HEK293 (cell line): ENCODE results near the gene RCAN2.

Experiments
- CTCF ChIA-PET: fragments of 350-600 bp; formaldehyde crosslinking; extraction: SDS; loops from one replicate; lab custom pipeline; 2021; ENCODE audit warnings: antibody characterized with exemption; lab: Yijun Ruan, JAX
- POLR2A ChIA-PET: fragments of 300-600 bp; formaldehyde crosslinking; extraction: SDS; loops from one replicate; lab custom pipeline; 2020; ENCODE audit warnings: antibody characterized with exemption, inconsistent platforms; lab: Yijun Ruan, JAX
- H3K27ac ChIP-seq: fragments of 200-500 bp; sonication (Bioruptor generic); 2 replicates; pipeline ENCODE4 v1.5.1; 2014; ENCODE audit warnings: low read depth, low read length, control low read depth, inconsistent platforms; ENCODE audit errors: extremely low read depth
- H3K36me3 ChIP-seq, 2 experiments: fragments of 200-500 bp in 1 of 2; sonication (Bioruptor generic) in 1 of 2; 1 replicate in 1 of 2; 2 replicates in 1 of 2; pipeline ENCODE4 v1.5.1; 2014 to 2017; ENCODE audit warnings: inconsistent platforms in 2 of 2, low read length in 2 of 2; ENCODE audit not compliant: control insufficient read depth in 2 of 2, insufficient read depth in 1 of 2
- H3K4me1 ChIP-seq: fragments of 200-500 bp; sonication (Bioruptor generic); 2 replicates; pipeline ENCODE4 v1.5.1; 2014; ENCODE audit warnings: mild to moderate bottlenecking, low read length, inconsistent platforms; ENCODE audit not compliant: control insufficient read depth, insufficient read depth
- H3K4me3 ChIP-seq: 2 replicates; pipeline ENCODE4 v1.5.1; 2011; ENCODE audit warnings: low read depth, mild to moderate bottlenecking, control low read depth, low read length, moderate library complexity
- H3K9me3 ChIP-seq: fragments of 200-500 bp; sonication (Bioruptor generic); 2 replicates; pipeline ENCODE4 v1.5.1; 2014; ENCODE audit warnings: low read depth, low read length, inconsistent platforms; ENCODE audit not compliant: control insufficient read depth, insufficient read depth
- HIC1 ChIP-seq: fragments of 450-650 bp; formaldehyde crosslinking; IDR thresholded peaks from 2 replicates; pipeline ENCODE4 v1.5.1; 2016; ENCODE audit warnings: missing biosample characterization, missing genetic modification characterization
- OSR2 ChIP-seq: fragments of 450-650 bp; formaldehyde crosslinking; IDR thresholded peaks from 2 replicates; pipeline ENCODE4 v1.5.1; 2016; ENCODE audit warnings: missing biosample characterization, missing genetic modification characterization
- RBAK ChIP-seq: fragments of 450-650 bp; formaldehyde crosslinking; IDR thresholded peaks from 2 replicates; pipeline ENCODE4 v1.5.1; 2016; ENCODE audit warnings: missing biosample characterization, missing genetic modification characterization
- SCRT2 ChIP-seq: fragments of 450-650 bp; formaldehyde crosslinking; IDR thresholded peaks from 2 replicates; pipeline ENCODE4 v1.5.1; 2016; ENCODE audit warnings: missing biosample characterization, missing genetic modification characterization
- SETDB1 ChIP-seq: IDR thresholded peaks from one replicate; pipeline ENCODE4 v1.6.1; 2017; ENCODE audit warnings: mild to moderate bottlenecking, low read length, moderate library complexity, mixed read lengths; ENCODE audit not compliant: insufficient read length
- SP3 ChIP-seq: fragments of 450-650 bp; formaldehyde crosslinking; IDR thresholded peaks from 2 replicates; pipeline ENCODE4 v1.5.1; 2016; ENCODE audit warnings: missing biosample characterization, missing genetic modification characterization
- SP7 ChIP-seq: fragments of 450-650 bp; formaldehyde crosslinking; IDR thresholded peaks from 2 replicates; pipeline ENCODE4 v1.5.1; 2016; ENCODE audit warnings: missing biosample characterization, missing genetic modification characterization
- ZBTB17 ChIP-seq: fragments of 450-650 bp; formaldehyde crosslinking; IDR thresholded peaks from 2 replicates; pipeline ENCODE4 v1.5.1; 2016; ENCODE audit warnings: missing biosample characterization, missing genetic modification characterization
- ZBTB26 ChIP-seq: fragments of 450-650 bp; formaldehyde crosslinking; optimal IDR thresholded peaks from 2 replicates; pipeline ENCODE3; 2016; ENCODE audit warnings: missing biosample characterization, mild to moderate bottlenecking, missing genetic modification characterization
- ZNF112 ChIP-seq: fragments of 450-650 bp; formaldehyde crosslinking; IDR thresholded peaks from 2 replicates; pipeline ENCODE4 v1.5.0; 2017; ENCODE audit warnings: missing biosample characterization, missing genetic modification characterization
- ZNF114 ChIP-seq: fragments of 450-650 bp; formaldehyde crosslinking; IDR thresholded peaks from 2 replicates; pipeline ENCODE4 v1.5.0; 2017; ENCODE audit warnings: missing biosample characterization, missing genetic modification characterization
- ZNF133 ChIP-seq: fragments of 450-650 bp; formaldehyde crosslinking; IDR thresholded peaks from 2 replicates; pipeline ENCODE4 v1.5.1; 2016; ENCODE audit warnings: missing biosample characterization, missing genetic modification characterization
- ZNF302 ChIP-seq: fragments of 450-650 bp; formaldehyde crosslinking; IDR thresholded peaks from 2 replicates; pipeline ENCODE4 v1.5.1; 2016; ENCODE audit warnings: missing biosample characterization, missing genetic modification characterization, low read depth
- ZNF362 ChIP-seq: fragments of 450-650 bp; formaldehyde crosslinking; IDR thresholded peaks from 2 replicates; pipeline ENCODE4 v1.5.1; 2016; ENCODE audit warnings: missing biosample characterization, missing genetic modification characterization
- ZNF398 ChIP-seq: fragments of 450-650 bp; formaldehyde crosslinking; IDR thresholded peaks from 2 replicates; pipeline ENCODE4 v1.5.1; 2017; ENCODE audit warnings: missing biosample characterization, missing genetic modification characterization
- ZNF416 ChIP-seq: fragments of 450-650 bp; formaldehyde crosslinking; IDR thresholded peaks from 2 replicates; pipeline ENCODE4 v1.5.1; 2016; ENCODE audit warnings: missing biosample characterization, missing genetic modification characterization
- ZNF423 ChIP-seq: fragments of 450-650 bp; formaldehyde crosslinking; IDR thresholded peaks from 2 replicates; pipeline ENCODE4 v1.5.1; 2016; ENCODE audit warnings: missing biosample characterization, missing genetic modification characterization
- ZNF473 ChIP-seq: fragments of 450-650 bp; formaldehyde crosslinking; IDR thresholded peaks from 2 replicates; pipeline ENCODE4 v1.5.1; 2017; ENCODE audit warnings: missing biosample characterization, missing genetic modification characterization
- ZNF514 ChIP-seq: fragments of 450-650 bp; formaldehyde crosslinking; IDR thresholded peaks from 2 replicates; pipeline ENCODE4 v1.5.1; 2016; ENCODE audit warnings: missing biosample characterization, missing genetic modification characterization
- ZNF585B ChIP-seq: fragments of 450-650 bp; formaldehyde crosslinking; IDR thresholded peaks from 2 replicates; pipeline ENCODE4 v1.5.1; 2016; ENCODE audit warnings: missing biosample characterization, missing genetic modification characterization
- ZNF626 ChIP-seq: fragments of 450-650 bp; sonication (Bioruptor Pico); formaldehyde crosslinking; IDR thresholded peaks from 2 replicates; pipeline ENCODE4 v1.5.1; 2018; ENCODE audit warnings: missing biosample characterization, missing genetic modification characterization, inconsistent platforms
- ZNF692 ChIP-seq: fragments of 450-650 bp; formaldehyde crosslinking; IDR thresholded peaks from 2 replicates; pipeline ENCODE4 v1.5.1; 2016; ENCODE audit warnings: missing biosample characterization, missing genetic modification characterization
- ZNF791 ChIP-seq: fragments of 450-650 bp; formaldehyde crosslinking; IDR thresholded peaks from 2 replicates; pipeline ENCODE4 v1.5.1; 2016; ENCODE audit warnings: missing biosample characterization, missing genetic modification characterization
- ZNF792 ChIP-seq: fragments of 450-650 bp; formaldehyde crosslinking; IDR thresholded peaks from 2 replicates; pipeline ENCODE4 v1.5.1; 2016; ENCODE audit warnings: missing biosample characterization, missing genetic modification characterization
- TF ChIP-seq, protein P1 (sequence below): fragments of 450-650 bp; formaldehyde crosslinking; IDR thresholded peaks from 2 replicates; pipeline ENCODE4 v1.5.1; 2017; ENCODE audit warnings: missing biosample characterization, missing genetic modification characterization

The RCAN2 gene

GRCh38 chr6:46511320-46511719, 20.1 kb upstream of the RCAN2 start (continued):
- no peak for TF ChIP-seq ZNF114
- TF ChIP-seq ZNF362, result no peak

GRCh38 chr6:46510651-46511050, 19.4 kb upstream of the RCAN2 start:
- no peaks in the 10 kb centered on the region for H3K36me3 ChIP-seq
- no peak overlapping the region for H3K4me3 ChIP-seq
- no peak for TF ChIP-seq ZNF585B
- TF ChIP-seq ZNF791, result no peak
- TF ChIP-seq ZNF133 (tag by site-specific recombination), result no peak
- TF ChIP-seq ZBTB17 (tag by site-specific recombination), result no peak
- no peak for TF ChIP-seq RBAK (tag by site-specific recombination)
- no peak for TF ChIP-seq ZNF423 (tag by site-specific recombination)
- no peak for TF ChIP-seq ZNF626 (tag by site-specific recombination)
- TF ChIP-seq SETDB1, result no peak
- no peak for TF ChIP-seq ZNF514
- no peak for TF ChIP-seq ZNF692 (tag by site-specific recombination)
- no peak for TF ChIP-seq ZNF473 (tag by site-specific recombination)
- TF ChIP-seq ZNF416, result no peak
- TF ChIP-seq SP7 (tag by site-specific recombination), result no peak
- no peak for TF ChIP-seq ZNF302 (tag by site-specific recombination)
- TF ChIP-seq HIC1 (tag by site-specific recombination), result no peak
- TF ChIP-seq ZNF112, result no peak
- ChIA-PET POLR2A (no interaction called here), CTCF (interaction anchor here (0.6 to 1.3 kb wide), 3 partner anchors 17 to 1162 kb away, joined by 3 to 5 read pairs (median 3); partner anchors contain the start of gene RCAN2)
- H3K27ac ChIP-seq, result no peak overlapping the region
- H3K4me1 ChIP-seq, result no peaks in the 10 kb centered on the region
- H3K9me3 ChIP-seq, result no peaks in the 10 kb centered on the region

GRCh38 chr6:46509981-46510510, 18.8 kb upstream of the RCAN2 start:
- POLR2A ChIA-PET, result no interaction called here
- TF ChIP-seq ZNF792 (tag by site-specific recombination) (no peak), SP3 (tag by site-specific recombination) (no peak), SCRT2 (tag by site-specific recombination) (no peak), OSR2 (no peak), ZNF398 (tag by site-specific recombination) (no peak), ZNF362 (no peak), ZBTB26 (tag by site-specific recombination) (no peak)
- TF ChIP-seq, protein P1, sequence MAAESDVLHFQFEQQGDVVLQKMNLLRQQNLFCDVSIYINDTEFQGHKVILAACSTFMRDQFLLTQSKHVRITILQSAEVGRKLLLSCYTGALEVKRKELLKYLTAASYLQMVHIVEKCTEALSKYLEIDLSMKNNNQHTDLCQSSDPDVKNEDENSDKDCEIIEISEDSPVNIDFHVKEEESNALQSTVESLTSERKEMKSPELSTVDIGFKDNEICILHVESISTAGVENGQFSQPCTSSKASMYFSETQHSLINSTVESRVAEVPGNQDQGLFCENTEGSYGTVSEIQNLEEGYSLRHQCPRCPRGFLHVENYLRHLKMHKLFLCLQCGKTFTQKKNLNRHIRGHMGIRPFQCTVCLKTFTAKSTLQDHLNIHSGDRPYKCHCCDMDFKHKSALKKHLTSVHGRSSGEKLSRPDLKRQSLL (tag by site-specific recombination), result no peak

More at GRCh38 chr6:46509981-46510510, 18.8 kb upstream of the RCAN2 start:
- no peaks in the 10 kb centered on the region for H3K36me3 ChIP-seq
- no peaks in the 10 kb centered on the region for H3K9me3 ChIP-seq
- H3K4me3 ChIP-seq, result no peak overlapping the region
- CTCF ChIA-PET, result interaction anchor here (1.1 kb wide), 1 partner anchor 8 kb away, joined by 3 read pairs; no protein-coding TSS in a partner anchor
- no peak overlapping the region for H3K27ac ChIP-seq
- no peaks in the 10 kb centered on the region for H3K4me1 ChIP-seq
